ENCODE measurements around the gene RALGPS2.

Gene RALGPS2

GRCh38 chr1:178776553-178776952, 51.5 kb downstream of the RALGPS2 start:
- no peaks in the 10 kb centered on the region for H3K4me1 ChIP-seq
- no peak overlapping the region for H2AFZ ChIP-seq
- no peaks in the 10 kb centered on the region for H3K79me2 ChIP-seq

GRCh38 chr1:178781533-178782330, 56.7 kb downstream of the RALGPS2 start:
- no peak overlapping the region for H3K4me3 ChIP-seq (ENCODE audit: low read depth, low read length)
- no peak overlapping the region for H3K4me2 ChIP-seq (ENCODE audit: low read length)
- H3K9ac ChIP-seq, result no peak overlapping the region
- no peaks in the 10 kb centered on the region for H3K36me3 ChIP-seq (ENCODE audit: control insufficient read depth, insufficient read depth, low read length)
- no peak for TF ChIP-seq CTCF (IDR thresholded peaks at IDR 0.05)
- H2AFZ ChIP-seq, result no peak overlapping the region
- H3K9me3 ChIP-seq (ENCODE audit: control insufficient read depth, low read length), result no peaks in the 10 kb centered on the region
- no peak overlapping the region for H3K27ac ChIP-seq
- no peaks in the 10 kb centered on the region for H3K4me1 ChIP-seq
- no peaks in the 10 kb centered on the region for H3K79me2 ChIP-seq
- no peaks in the 10 kb centered on the region for H3K27me3 ChIP-seq (ENCODE audit: control insufficient read depth, insufficient read depth, low read length)

More at GRCh38 chr1:178776553-178776952, 51.5 kb downstream of the RALGPS2 start:
- no peak overlapping the region for H3K9ac ChIP-seq
- no peaks in the 10 kb centered on the region for H3K9me3 ChIP-seq (ENCODE audit: control insufficient read depth, low read length)
- no peak overlapping the region for H3K4me3 ChIP-seq (ENCODE audit: low read depth, low read length)
- H3K36me3 ChIP-seq (ENCODE audit: control insufficient read depth, insufficient read depth, low read length), result no peaks in the 10 kb centered on the region
- no peak overlapping the region for H3K27ac ChIP-seq
- no peaks in the 10 kb centered on the region for H3K27me3 ChIP-seq (ENCODE audit: control insufficient read depth, insufficient read depth, low read length)
- TF ChIP-seq CTCF (IDR thresholded peaks at IDR 0.05), result no peak
- no peak overlapping the region for H3K4me2 ChIP-seq (ENCODE audit: low read length)

DNA sequence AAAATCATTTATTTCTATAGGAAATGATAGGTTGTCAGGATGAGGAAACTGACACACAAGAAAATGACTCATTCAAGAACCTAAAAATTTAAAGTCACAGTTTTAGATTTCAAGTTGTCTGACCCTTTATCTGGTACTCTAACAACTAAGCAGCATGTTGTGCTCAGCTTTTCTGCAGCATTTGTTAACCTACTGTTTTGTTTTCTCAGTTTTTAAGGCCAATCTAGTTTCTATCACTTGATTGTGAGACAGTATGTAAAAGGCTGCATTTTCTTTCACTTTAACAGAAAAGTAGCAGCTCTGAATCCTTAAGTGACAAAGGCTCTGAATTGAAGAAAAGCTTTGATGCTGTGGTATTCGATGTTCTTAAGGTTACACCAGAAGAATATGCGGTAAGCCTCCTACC, 59.1 kb downstream of the RALGPS2 start:
- H3K27me3 ChIP-seq (ENCODE audit: control insufficient read depth, insufficient read depth, low read length), result no peaks in the 10 kb centered on the region
- H3K9ac ChIP-seq, result no peak overlapping the region
- no peak for TF ChIP-seq CTCF (IDR thresholded peaks at IDR 0.05)
- no peak overlapping the region for H2AFZ ChIP-seq
- H3K36me3 ChIP-seq (ENCODE audit: control insufficient read depth, insufficient read depth, low read length), result no peaks in the 10 kb centered on the region
- H3K4me1 ChIP-seq, result no peaks in the 10 kb centered on the region
- no peaks in the 10 kb centered on the region for H3K79me2 ChIP-seq
- H3K27ac ChIP-seq, result no peak overlapping the region
- H3K9me3 ChIP-seq (ENCODE audit: control insufficient read depth, low read length), result no peaks in the 10 kb centered on the region
- no peak overlapping the region for H3K4me2 ChIP-seq (ENCODE audit: low read length)
- no peak overlapping the region for H3K4me3 ChIP-seq (ENCODE audit: low read depth, low read length)

- no peak overlapping the region for H3K4me3 ChIP-seq (ENCODE audit: low read depth, low read length)
- no peaks in the 10 kb centered on the region for H3K79me2 ChIP-seq
- no peaks in the 10 kb centered on the region for H3K4me1 ChIP-seq
- H3K9me3 ChIP-seq (ENCODE audit: control insufficient read depth, low read length), result no peaks in the 10 kb centered on the region
- no peak for TF ChIP-seq CTCF (IDR thresholded peaks at IDR 0.05)
- H3K27me3 ChIP-seq (ENCODE audit: control insufficient read depth, insufficient read depth, low read length), result no peaks in the 10 kb centered on the region
- H3K27ac ChIP-seq, result no peak overlapping the region
- no peak overlapping the region for H3K9ac ChIP-seq
- H3K36me3 ChIP-seq (ENCODE audit: control insufficient read depth, insufficient read depth, low read length), result no peaks in the 10 kb centered on the region
- H3K4me2 ChIP-seq (ENCODE audit: low read length), result no peak overlapping the region
- no peak overlapping the region for H2AFZ ChIP-seq
Observed at GRCh38 chr1:178792394-178792793, 67.3 kb downstream of the RALGPS2 start.

GRCh38 chr1:178796013-178796412, 71.0 kb downstream of the RALGPS2 start:
- Histone ChIP-seq H2AFZ (no peak overlapping the region), H3K9me3 (ENCODE audit: control insufficient read depth, low read length) (no peaks in the 10 kb centered on the region), H3K79me2 (no peaks in the 10 kb centered on the region), H3K4me2 (ENCODE audit: low read length) (no peak overlapping the region), H3K9ac (no peak overlapping the region), H3K27me3 (ENCODE audit: control insufficient read depth, insufficient read depth, low read length) (no peaks in the 10 kb centered on the region), H3K4me1 (no peaks in the 10 kb centered on the region), H3K4me3 (ENCODE audit: low read depth, low read length) (no peak overlapping the region), H3K36me3 (ENCODE audit: control insufficient read depth, insufficient read depth, low read length) (no peaks in the 10 kb centered on the region), H3K27ac (no peak overlapping the region)
- no peak for TF ChIP-seq CTCF (IDR thresholded peaks at IDR 0.05)

Data from parathyroid adenoma (tissue), 2 donors.